Naive B cell (primary cell): ENCODE results near the gene CREM. TPM values are rescaled to one million over a fixed set of nuclear protein-coding genes. Genes with fewer than 3 reads are reported as not detected.

Experiments used
- ATAC-seq, 2 donors: fragments of 150-1000 bp; cut with Tn5 transposase; 2 replicates each; pipeline ENCODE4 v1.10.0; 2021; ENCODE audit warnings: low read depth in 2 of 2, mild to moderate bottlenecking in 2 of 2, moderate library complexity in 2 of 2
- DNase-seq: peaks from one replicate; pipeline ENCODE4 v3.0.0; 2022
- H3K27ac Mint-ChIP-seq, 6 donors: one replicate each; pipeline ENCODE4 v1.8.0; 2020 to 2022; ENCODE audit warnings: mild to moderate bottlenecking in 6 of 6, mixed read lengths in 6 of 6, moderate library complexity in 5 of 6, inconsistent platforms in 2 of 6
- H3K27me3 Mint-ChIP-seq, 3 donors: one replicate each; pipeline ENCODE4 v1.8.0; 2021 to 2022; ENCODE audit warnings: mixed read lengths in 3 of 3, mild to moderate bottlenecking in 1 of 3
- H3K36me3 Mint-ChIP-seq, 2 donors: one replicate each; pipeline ENCODE4 v1.8.0; 2020 to 2022; ENCODE audit warnings: mixed read lengths in 2 of 2, inconsistent platforms in 1 of 2, mild to moderate bottlenecking in 1 of 2
- H3K4me1 Mint-ChIP-seq, 3 donors: one replicate each; pipeline ENCODE4 v1.8.0; 2020 to 2022; ENCODE audit warnings: mixed read lengths in 3 of 3, inconsistent platforms in 1 of 3, mild to moderate bottlenecking in 1 of 3, moderate library complexity in 1 of 3
- H3K4me3 Mint-ChIP-seq, 8 donors: one replicate each; pipeline ENCODE4 v1.8.0; 2020 to 2022; ENCODE audit warnings: mild to moderate bottlenecking in 8 of 8, mixed read lengths in 8 of 8, moderate library complexity in 8 of 8, inconsistent platforms in 2 of 8
- H3K9me3 Mint-ChIP-seq, 7 donors: one replicate each; pipeline ENCODE4 v1.8.0; 2020 to 2022; ENCODE audit warnings: mixed read lengths in 7 of 7, mild to moderate bottlenecking in 5 of 7, inconsistent platforms in 2 of 7, moderate library complexity in 1 of 7
- polyA plus RNA-seq, 6 donors: library from polyadenylated mRNA; unstranded; fragments of 300-500 nt; fragmentation: Illumina TruSeq; gene quantifications; one replicate each; pipeline ENCODE4 v1.2.3, GENCODE V29; 2021; ENCODE audit warnings: low read depth in 6 of 6

CREM gene
- polyA plus RNA-seq, 6 donors from 2014 or later, result 12.3 to 31.0 (median 16.8) TPM

DNA sequence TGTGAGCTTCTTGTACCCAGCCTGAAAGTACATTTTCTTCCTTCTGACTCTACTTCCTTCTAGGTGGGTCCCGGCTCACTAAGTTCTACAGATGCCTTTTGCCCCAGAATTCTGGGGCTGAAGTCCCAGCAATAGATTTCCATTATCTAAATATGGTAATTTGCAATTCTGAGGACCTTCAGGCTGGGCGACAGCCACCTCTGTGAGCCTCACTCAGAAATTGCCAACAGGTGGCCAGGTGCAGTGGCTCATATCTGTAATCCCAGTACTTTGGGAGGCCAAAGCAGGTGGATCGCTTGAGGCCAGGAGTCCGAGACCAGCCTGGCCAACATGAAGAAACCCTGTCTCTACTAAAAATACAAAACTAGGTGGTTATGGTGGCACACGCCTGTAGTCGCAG, 23.7 kb downstream of the CREM start:
- DNase-seq (no peak), ATAC-seq (no peak)
- peak overlapping the region in 7 of 8 donors; percentile 29 to 81 (median 47) for H3K4me3 Mint-ChIP-seq
- no peaks in the 10 kb centered on the region for H3K9me3 Mint-ChIP-seq
- H3K27me3 Mint-ChIP-seq, result no peaks in the 10 kb centered on the region
- H3K4me1 Mint-ChIP-seq, result peaks cover 21 to 34% (median 24%) of the 10 kb centered on the region in 3 donors
- no peaks in the 10 kb centered on the region for H3K36me3 Mint-ChIP-seq
- H3K27ac Mint-ChIP-seq, result peak overlapping the region; percentile 89 to 99 (median 96)

GRCh38 chr10:35152992-35153391, 26.3 kb downstream of the CREM start:
- Mint-ChIP-seq H3K9me3 (no peaks in the 10 kb centered on the region), H3K4me1 (peaks cover 21 to 34% (median 24%) of the 10 kb centered on the region in 3 donors), H3K27ac (peak overlapping the region in 1 of 6 donors; percentile 89), H3K4me3 (no peak overlapping the region), H3K36me3 (no peaks in the 10 kb centered on the region), H3K27me3 (no peaks in the 10 kb centered on the region)
- ATAC-seq, result no peak
- DNase-seq, result no peak

DNA sequence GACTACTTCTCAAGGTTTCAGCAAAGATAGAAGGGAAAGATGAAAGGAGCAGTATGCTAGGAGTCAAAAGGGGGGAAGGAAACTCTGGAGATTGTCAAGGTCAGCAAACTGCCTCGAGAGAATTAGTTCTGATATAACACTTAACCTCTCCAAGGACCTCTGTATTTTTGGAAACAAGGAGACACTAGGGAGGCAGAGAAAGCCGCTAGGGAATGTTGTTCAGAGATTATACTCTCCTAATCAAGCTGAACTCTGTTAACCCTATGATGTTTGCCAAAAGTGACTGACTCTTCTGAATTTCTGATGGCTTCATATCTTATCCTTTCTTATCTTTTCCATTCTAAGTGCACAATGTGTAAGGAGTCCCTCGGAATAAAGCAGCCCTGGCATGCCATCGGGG, 27.1 kb downstream of the CREM start:
- H3K27me3 Mint-ChIP-seq, result no peaks in the 10 kb centered on the region
- H3K4me1 Mint-ChIP-seq, result peaks cover 21 to 34% (median 24%) of the 10 kb centered on the region in 3 donors
- H3K9me3 Mint-ChIP-seq, result peaks cover 0 to 2% (median 0%) of the 10 kb centered on the region in 7 donors
- H3K27ac Mint-ChIP-seq, result no peak overlapping the region
- no peak for DNase-seq
- no peak for ATAC-seq
- H3K4me3 Mint-ChIP-seq, result no peak overlapping the region
- H3K36me3 Mint-ChIP-seq, result no peaks in the 10 kb centered on the region

- ATAC-seq (no peak), DNase-seq (no peak)
- H3K4me1 Mint-ChIP-seq, result no peaks in the 10 kb centered on the region
- H3K27me3 Mint-ChIP-seq, result no peaks in the 10 kb centered on the region
- no peaks in the 10 kb centered on the region for H3K36me3 Mint-ChIP-seq
- H3K4me3 Mint-ChIP-seq, result no peak overlapping the region
- peaks cover 0 to 3% (median 0%) of the 10 kb centered on the region in 7 donors for H3K9me3 Mint-ChIP-seq
- no peak overlapping the region for H3K27ac Mint-ChIP-seq
Measured at GRCh38 chr10:35160743-35161142, 34.1 kb downstream of the CREM start.

DNA sequence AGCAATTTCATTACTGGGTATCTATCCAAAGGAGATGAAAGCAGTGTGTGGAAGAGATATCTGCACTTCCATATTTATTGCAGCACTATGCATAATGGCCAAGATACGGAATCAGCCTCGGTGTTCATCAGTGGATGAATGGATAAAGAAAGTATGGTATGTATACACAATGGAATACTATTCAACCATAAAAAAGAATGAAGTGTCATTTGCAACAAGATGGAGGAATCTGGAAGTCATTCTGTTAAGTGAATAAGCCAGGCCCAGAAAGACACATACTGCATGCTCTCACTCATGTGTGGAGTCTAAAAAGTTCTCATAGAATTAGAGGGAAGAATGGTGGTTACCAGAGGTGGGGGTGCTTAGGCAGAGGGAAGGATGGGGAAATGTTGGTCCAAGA, 35.3 kb downstream of the CREM start:
- H3K36me3 Mint-ChIP-seq, result no peaks in the 10 kb centered on the region
- H3K4me3 Mint-ChIP-seq, result no peak overlapping the region
- no peaks in the 10 kb centered on the region for H3K4me1 Mint-ChIP-seq
- H3K9me3 Mint-ChIP-seq, result peaks cover 0 to 3% (median 0%) of the 10 kb centered on the region in 7 donors
- DNase-seq (no peak), ATAC-seq (no peak)
- H3K27ac Mint-ChIP-seq, result peak overlapping the region in 2 of 6 donors; percentile 59 to 67
- H3K27me3 Mint-ChIP-seq, result no peaks in the 10 kb centered on the region

GRCh38 chr10:35165136-35165535, 38.5 kb downstream of the CREM start:
- Mint-ChIP-seq H3K9me3 (peaks cover 0 to 9% (median 5%) of the 10 kb centered on the region in 7 donors), H3K27ac (peak overlapping the region in 4 of 6 donors; percentile 56 to 89 (median 70)), H3K4me3 (no peak overlapping the region), H3K4me1 (no peaks in the 10 kb centered on the region), H3K27me3 (no peaks in the 10 kb centered on the region), H3K36me3 (no peaks in the 10 kb centered on the region)
- ATAC-seq (no peak), DNase-seq (no peak)

- H3K27ac Mint-ChIP-seq, result peak overlapping the region in 2 of 6 donors; percentile 6 to 22
- peaks cover 0 to 9% (median 5%) of the 10 kb centered on the region in 7 donors for H3K9me3 Mint-ChIP-seq
- H3K27me3 Mint-ChIP-seq, result no peaks in the 10 kb centered on the region
- DNase-seq, result no peak
- no peak for ATAC-seq
- H3K4me1 Mint-ChIP-seq, result no peaks in the 10 kb centered on the region
- H3K36me3 Mint-ChIP-seq, result no peaks in the 10 kb centered on the region
- no peak overlapping the region for H3K4me3 Mint-ChIP-seq
Measured at GRCh38 chr10:35165811-35166210, 39.2 kb downstream of the CREM start.

DNA sequence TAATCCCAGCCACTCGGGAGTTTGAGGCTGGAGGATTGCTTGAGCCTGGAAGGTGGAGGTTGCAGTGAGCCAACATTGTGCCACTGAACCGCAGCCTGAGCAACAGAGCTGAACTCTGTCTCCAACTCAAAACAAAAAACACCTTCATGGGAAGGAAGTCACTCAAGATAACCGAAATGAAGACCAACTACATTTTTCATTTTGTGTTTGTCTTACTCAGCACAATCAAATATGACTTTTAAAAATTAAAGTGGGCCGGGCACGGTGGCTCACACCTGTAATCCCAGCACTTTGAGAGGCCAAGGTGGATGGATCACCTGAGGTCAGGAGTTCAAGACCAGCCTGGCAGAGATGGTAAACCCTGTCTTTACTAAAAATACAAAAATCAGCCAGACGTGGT, 40.0 kb downstream of the CREM start:
- Mint-ChIP-seq H3K36me3 (no peaks in the 10 kb centered on the region), H3K9me3 (peaks cover 0 to 9% (median 5%) of the 10 kb centered on the region in 7 donors), H3K27me3 (no peaks in the 10 kb centered on the region), H3K27ac (peak overlapping the region in 2 of 6 donors; percentile 27 to 30), H3K4me3 (no peak overlapping the region), H3K4me1 (no peaks in the 10 kb centered on the region)
- no peak for DNase-seq
- no peak for ATAC-seq

GRCh38 chr10:35167342-35167741, 40.7 kb downstream of the CREM start:
- DNase-seq, result no peak
- peaks cover 0 to 9% (median 5%) of the 10 kb centered on the region in 7 donors for H3K9me3 Mint-ChIP-seq
- no peak for ATAC-seq
- peak overlapping the region in 1 of 6 donors; percentile 8 for H3K27ac Mint-ChIP-seq
- no peaks in the 10 kb centered on the region for H3K27me3 Mint-ChIP-seq
- H3K4me1 Mint-ChIP-seq, result no peaks in the 10 kb centered on the region
- no peaks in the 10 kb centered on the region for H3K36me3 Mint-ChIP-seq
- H3K4me3 Mint-ChIP-seq, result no peak overlapping the region

DNA sequence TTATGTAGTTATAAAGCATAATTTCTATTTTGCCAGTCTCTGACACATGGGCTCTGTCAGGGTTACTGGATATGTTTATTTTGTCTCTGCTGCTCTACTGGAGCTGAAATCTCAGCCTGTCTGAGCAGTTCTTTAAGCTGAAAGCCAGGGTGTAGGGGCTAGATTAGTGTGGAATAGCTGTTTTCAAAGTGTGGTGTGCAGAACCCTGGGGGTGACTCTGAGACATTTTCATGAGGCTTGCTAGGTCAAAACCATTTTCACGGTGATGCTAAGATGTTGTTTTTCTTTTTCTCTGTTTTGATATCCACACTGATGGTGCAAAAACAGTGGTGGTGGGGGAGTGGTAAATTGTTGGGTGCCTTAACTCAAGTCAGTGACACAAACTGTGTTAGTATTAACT, 45.5 kb downstream of the CREM start:
- Mint-ChIP-seq H3K27me3 (no peaks in the 10 kb centered on the region), H3K4me1 (no peaks in the 10 kb centered on the region), H3K9me3 (peaks cover 0 to 9% (median 5%) of the 10 kb centered on the region in 7 donors), H3K27ac (peak overlapping the region in 2 of 6 donors; percentile 39 to 70), H3K36me3 (no peaks in the 10 kb centered on the region), H3K4me3 (no peak overlapping the region)
- ATAC-seq (no peak), DNase-seq (no peak)

DNA sequence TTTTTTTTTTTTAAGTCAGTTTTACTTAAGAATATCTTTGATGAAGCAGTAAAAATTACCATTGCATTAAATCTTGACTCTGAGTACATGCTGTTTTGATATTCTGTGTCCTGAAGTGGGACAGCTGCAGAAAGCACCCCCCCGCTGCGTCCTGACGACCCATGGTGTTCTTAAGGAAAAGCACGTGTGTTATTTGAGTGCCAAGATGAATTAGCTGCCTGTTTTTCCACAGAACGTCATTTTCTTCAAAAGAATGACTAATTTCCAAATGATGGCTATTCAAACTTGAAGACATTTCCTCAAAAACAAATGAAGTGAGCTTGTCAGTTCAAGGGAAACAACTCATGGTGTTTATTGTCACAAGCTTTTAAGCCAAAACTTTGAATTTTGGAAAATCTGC, 45.9 kb downstream of the CREM start:
- H3K36me3 Mint-ChIP-seq, result no peaks in the 10 kb centered on the region
- H3K27me3 Mint-ChIP-seq, result no peaks in the 10 kb centered on the region
- no peaks in the 10 kb centered on the region for H3K4me1 Mint-ChIP-seq
- no peak overlapping the region for H3K4me3 Mint-ChIP-seq
- ATAC-seq (no peak), DNase-seq (no peak)
- H3K9me3 Mint-ChIP-seq, result peaks cover 0 to 9% (median 5%) of the 10 kb centered on the region in 7 donors
- peak overlapping the region in 4 of 6 donors; percentile 18 to 70 (median 28) for H3K27ac Mint-ChIP-seq

GRCh38 chr10:35178331-35178730, 51.7 kb downstream of the CREM start:
- Mint-ChIP-seq H3K27ac (peak overlapping the region in 1 of 6 donors; percentile 38), H3K4me3 (no peak overlapping the region), H3K36me3 (no peaks in the 10 kb centered on the region), H3K9me3 (no peaks in the 10 kb centered on the region), H3K27me3 (no peaks in the 10 kb centered on the region), H3K4me1 (no peaks in the 10 kb centered on the region)
- DNase-seq (no peak), ATAC-seq (no peak)

DNA sequence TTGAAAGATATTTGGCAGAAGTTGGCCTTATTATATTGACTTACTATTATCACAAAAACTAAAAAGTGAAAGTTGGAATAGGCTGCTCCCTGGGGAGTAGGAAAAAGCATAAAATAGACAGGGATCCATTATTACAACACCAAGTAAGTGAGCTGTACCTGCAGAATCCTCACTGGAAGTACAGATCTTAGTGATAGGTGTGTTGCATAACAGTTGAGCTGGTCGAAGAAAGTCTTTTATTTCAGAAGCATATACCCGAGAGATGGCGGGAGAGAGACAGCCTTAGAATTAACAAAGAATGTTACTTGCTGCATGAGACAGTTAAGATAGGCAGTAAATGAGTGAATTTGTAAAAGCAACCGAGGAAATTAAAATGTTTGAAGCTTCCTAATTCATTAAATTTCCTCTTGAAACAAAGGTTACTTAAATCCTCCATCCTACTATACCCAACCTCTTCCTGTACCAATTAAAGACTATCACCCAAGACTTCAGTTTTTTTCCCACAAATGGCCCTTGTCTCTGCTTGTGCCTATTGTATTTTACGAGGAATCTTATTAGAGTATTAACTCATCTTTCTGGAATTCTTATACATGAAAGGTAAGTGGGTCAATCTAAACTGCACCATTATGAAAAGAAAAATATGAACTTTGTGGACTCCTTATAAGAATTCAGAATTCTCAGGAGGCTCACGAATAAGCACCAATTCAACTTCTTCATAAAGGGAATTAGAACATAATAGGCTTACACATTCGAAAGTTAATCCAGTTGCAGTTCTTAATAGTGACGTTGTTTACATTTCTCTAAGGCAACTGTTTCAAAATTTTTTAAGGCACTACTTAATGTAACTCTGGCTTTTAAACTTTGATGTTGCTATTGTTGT, 56.2 kb downstream of the CREM start:
- Mint-ChIP-seq H3K27ac (peak overlapping the region in 2 of 6 donors; percentile 23 to 89), H3K4me3 (no peak overlapping the region), H3K4me1 (peaks cover 10 to 23% (median 13%) of the 10 kb centered on the region in 3 donors), H3K27me3 (no peaks in the 10 kb centered on the region), H3K9me3 (no peaks in the 10 kb centered on the region), H3K36me3 (no peaks in the 10 kb centered on the region)
- no peak for ATAC-seq
- DNase-seq, result no peak

DNA sequence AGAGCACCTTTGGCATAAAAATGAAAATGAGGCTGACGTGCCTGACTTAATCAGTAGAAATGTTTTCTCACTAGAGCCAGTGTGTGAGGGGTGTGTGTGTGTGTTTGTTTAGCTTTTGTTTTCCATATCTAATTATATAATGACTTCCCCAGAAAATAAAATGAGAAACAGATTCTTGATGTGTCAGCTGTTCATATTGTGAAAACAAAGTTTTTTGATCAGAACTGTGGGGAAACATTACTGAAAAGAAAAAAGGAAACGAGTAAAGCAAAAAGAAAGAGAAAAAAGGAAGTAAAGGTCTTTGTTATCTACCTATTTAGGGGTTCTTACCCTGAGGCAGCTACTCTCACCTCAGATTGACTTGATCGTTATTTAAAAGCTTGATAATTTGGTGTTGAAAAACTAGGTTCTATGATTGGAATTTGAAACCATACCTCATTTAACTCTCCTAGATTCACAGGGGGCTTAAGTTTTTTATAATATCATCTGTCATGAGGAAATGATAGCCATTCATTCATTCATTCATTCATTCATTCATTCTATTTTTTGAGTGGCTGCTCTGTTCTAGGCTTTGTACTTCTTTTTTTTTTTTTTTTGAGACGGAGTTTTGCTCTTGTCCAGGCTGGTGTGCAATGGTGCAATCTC, 58.0 kb downstream of the CREM start:
- Mint-ChIP-seq H3K27me3 (no peaks in the 10 kb centered on the region), H3K36me3 (no peaks in the 10 kb centered on the region), H3K4me1 (peaks cover 10 to 23% (median 13%) of the 10 kb centered on the region in 3 donors), H3K27ac (peak overlapping the region; percentile 61 to 95 (median 86)), H3K4me3 (peak overlapping the region in 7 of 8 donors; percentile 2 to 65 (median 33)), H3K9me3 (no peaks in the 10 kb centered on the region)
- peak; percentile 94 to 95 for ATAC-seq
- DNase-seq, result peak; percentile 67
